H1 (cell line): ENCODE results near the gene MIER1. TPM values are rescaled to one million over a fixed set of nuclear protein-coding genes. Genes with fewer than 3 reads are reported as not detected.

Experiments used
- CBX5 ChIP-seq: fragments of 300-800, 300-1000 bp; sonication (generic); IDR thresholded peaks from 2 replicates; pipeline ENCODE4 v1.7.1; 2016; ENCODE audit warnings: antibody characterized with exemption, low read length, low read depth
- CTBP2 ChIP-seq: IDR thresholded peaks from 2 replicates; pipeline ENCODE4 v1.7.0; 2011; ENCODE audit warnings: borderline replicate concordance, mild to moderate bottlenecking, moderate library complexity, mixed read lengths, low read length; ENCODE audit not compliant: insufficient read depth, insufficient read length
- HDAC2 ChIP-seq, 2 experiments: fragments of 300-600 bp in 1 of 2; sonication (generic) in 1 of 2; IDR thresholded peaks; 2 replicates each; pipeline ENCODE4 v1.6.1; 2011 to 2012; ENCODE audit warnings: low read depth in 2 of 2, low read length in 2 of 2, mild to moderate bottlenecking in 2 of 2, moderate library complexity in 2 of 2, borderline replicate concordance in 1 of 2, inconsistent platforms in 1 of 2
- KDM1A ChIP-seq: fragments of 200-600, 300-600 bp; sonication (generic); IDR thresholded peaks from 2 replicates; pipeline ENCODE4 v1.7.1; 2016; ENCODE audit warnings: mild to moderate bottlenecking, low read length, borderline replicate concordance
- PHF8 ChIP-seq: fragments of 200-600 bp; sonication (generic); conservative IDR thresholded peaks from 2 replicates; pipeline ENCODE4 v1.7.1; 2012; ENCODE audit warnings: low read depth, mild to moderate bottlenecking, inconsistent platforms, low read length, moderate library complexity
- YY1 ChIP-seq: IDR thresholded peaks from 2 replicates; pipeline ENCODE4 v1.6.1; 2011; ENCODE audit warnings: low read depth, mild to moderate bottlenecking, low read length
- polyA plus RNA-seq, 7 experiments: library from polyadenylated mRNA; depleted of rRNA in 3 of 7; stranded (reverse) in 5 of 7; unstranded in 2 of 7; fragments of >200 nt in 5 of 7; fragments of 200-250 nt in 2 of 7; gene quantifications; 1 replicate in 5 of 7; 2 replicates in 1 of 7; 4 replicates in 1 of 7; pipeline versions ENCODE4 v1.2.1 to v1.2.3, GENCODE V29; 2011 to 2013; ENCODE audit warnings: missing spikeins in 2 of 7, mixed read lengths in 2 of 7
- total RNA-seq: library from RNA; stranded (reverse); fragmentation: NEBNext Ultra II Directional; extraction: Animal tissue kit (Norgen Biotek cat#: 25700); gene quantifications from 2 replicates; pipeline ENCODE4 v1.2.1, GENCODE V29; 2021

Gene MIER1
- total and polyA plus RNA-seq, 2 of the 8 experiments (the other 6 are each of a cell fraction or from before 2014, with no cell fraction given) = 5.2 to 33.5 TPM

- no peak for TF ChIP-seq KDM1A
- TF ChIP-seq CBX5 = no peak
- TF ChIP-seq PHF8 = no peak
- TF ChIP-seq CTBP2 = no peak
- TF ChIP-seq HDAC2 (IDR thresholded peaks at IDR 0.05; ENCODE audit: borderline replicate concordance in 1 of 2, low read depth in 2 of 2, low read length in 2 of 2) = no peak
- no peak for TF ChIP-seq YY1
Measured at GRCh38 chr1:66980745-66981367, 56.1 kb downstream of the MIER1 start (continued).
